Neural cell (in vitro differentiated cells): ENCODE results near the gene POPDC2.

Experiments used
- EP300 ChIP-seq: fragments of 450-650 bp; conservative IDR thresholded peaks from 2 replicates; pipeline ENCODE4 v1.6.1; 2014; ENCODE audit warnings: antibody characterized with exemption, mild to moderate bottlenecking, moderate library complexity; ENCODE audit not compliant: poor library complexity, severe bottlenecking
- SMC3 ChIP-seq: fragments of 450-650 bp; conservative IDR thresholded peaks from 2 replicates; pipeline ENCODE4 v1.6.1; 2014; ENCODE audit warnings: antibody characterized with exemption, mild to moderate bottlenecking, moderate library complexity; ENCODE audit not compliant: poor library complexity

- TF ChIP-seq EP300 = no peak
- TF ChIP-seq SMC3 = no peak
Observed at GRCh38 chr3:119631516-119631915, 28.9 kb downstream of the POPDC2 start.
